Forelimb muscle (tissue), 1 donor: ENCODE results near the gene NHLH2. TPM values are rescaled to one million over a fixed set of nuclear protein-coding genes. Genes with fewer than 3 reads are reported as not detected.

Source experiments
- DNase-seq: peaks from one replicate; pipeline ENCODE4 v3.0.0-alpha.2; 2013; ENCODE audit warnings: low read depth
- polyA plus RNA-seq: library from polyadenylated mRNA; unstranded; fragments of 120-200 nt; gene quantifications from one replicate; pipeline ENCODE4 v1.2.1, GENCODE V29; 2013; ENCODE audit not compliant: insufficient read length

The NHLH2 gene
- polyA plus RNA-seq, 1 donor, result not detected

- no peak for DNase-seq
Observed at GRCh38 chr1:115802416-115802815, 38.5 kb downstream of the NHLH2 start.

- no peak for DNase-seq
Observed at GRCh38 chr1:115797486-115797885, 43.4 kb downstream of the NHLH2 start.

- DNase-seq, result no peak
Observed at GRCh38 chr1:115796897-115797296, 44.0 kb downstream of the NHLH2 start.

GRCh38 chr1:115796036-115796435 is 44.9 kb downstream of the NHLH2 start:
- DNase-seq, result no peak

GRCh38 chr1:115794976-115795639 is 45.8 kb downstream of the NHLH2 start:
- DNase-seq, result no peak

GRCh38 chr1:115793162-115793561 is 47.8 kb downstream of the NHLH2 start:
- DNase-seq, result no peak

GRCh38 chr1:115791816-115792215 is 49.1 kb downstream of the NHLH2 start:
- DNase-seq, result no peak

GRCh38 chr1:115790846-115791245 is 50.1 kb downstream of the NHLH2 start:
- DNase-seq, result no peak

GRCh38 chr1:115790356-115790755 is 50.6 kb downstream of the NHLH2 start:
- no peak for DNase-seq

Other genes starting within 250 kb of the NHLH2 start
- 5.9 TPM for gene VANGL1, start 199.2 kb downstream of the NHLH2 start, polyA plus RNA-seq
- gene CASQ2, start 72.4 kb downstream of the NHLH2 start, polyA plus RNA-seq, result 914 TPM
- gene SLC22A15, start 135.4 kb upstream of the NHLH2 start, polyA plus RNA-seq, result 0.62 TPM